IMR-90 (cell line): Measurements from ENCODE around the gene DIAPH2.

ENCODE experiments used
- CEBPB ChIP-seq: IDR thresholded peaks from 2 replicates; pipeline ENCODE4 v1.6.1; 2012; ENCODE audit warnings: low read depth, low read length, improper control_type of control experiment
- CHD1 ChIP-seq: IDR thresholded peaks from 2 replicates; pipeline ENCODE4 v1.6.1; 2012; ENCODE audit warnings: low read depth, low read length, improper control_type of control experiment
- CTCF ChIP-seq: conservative IDR thresholded peaks from 2 replicates; pipeline ENCODE4 v1.5.1; 2012; ENCODE audit warnings: mild to moderate bottlenecking, low read depth, low read length, improper control_type of control experiment
- FOS ChIP-seq: fragments of 150-350 bp; IDR thresholded peaks from 2 replicates; pipeline ENCODE4 v1.6.1; 2016; ENCODE audit warnings: low read depth, low read length
- NFE2L2 ChIP-seq: fragments of 150-350 bp; IDR thresholded peaks from 2 replicates; pipeline ENCODE4 v1.6.1; 2016; ENCODE audit warnings: low read depth, mild to moderate bottlenecking, low read length
- POLR2A ChIP-seq: IDR thresholded peaks from 2 replicates; pipeline ENCODE4 v1.6.1; 2012; ENCODE audit warnings: mild to moderate bottlenecking, low read depth, low read length
- RCOR1 ChIP-seq: IDR thresholded peaks from 2 replicates; pipeline ENCODE4 v1.6.1; 2012; ENCODE audit warnings: mild to moderate bottlenecking, low read length, improper control_type of control experiment; ENCODE audit not compliant: insufficient replicate concordance
- SMC3 ChIP-seq: fragments of 150-350 bp; IDR thresholded peaks from 2 replicates; pipeline ENCODE4 v1.6.1; 2016; ENCODE audit warnings: low read depth, mild to moderate bottlenecking, antibody characterized with exemption, low read length, moderate library complexity

- TF ChIP-seq POLR2A (no peak), CTCF (no peak), RCOR1 (no peak), NFE2L2 (no peak), FOS (no peak), SMC3 (no peak), CEBPB (no peak), CHD1 (no peak)
Observed at GRCh38 chrX:97416461-97416860, 731.8 kb downstream of the DIAPH2 start.
